GM12892 (cell line): ENCODE data around the gene ARSJ.
A peak's percentile ranks its signal among the peaks of the same experiment; 100 is the strongest.
"Not testable (repeated sequence)": the region's sequence is repeated elsewhere in the genome, so short reads cannot be mapped to it uniquely, and the experiment has no call there.

ENCODE experiments used
- DNase-seq: peaks from one replicate; pipeline ENCODE4 v3.0.0; 2011; ENCODE audit not compliant: insufficient read length
- FAIRE-seq: peaks from 2 replicates; lab custom pipeline; 2011; peaks lifted over from hg19 to GRCh38; lab: Jason Lieb, UNC
- POLR2A ChIP-seq: IDR thresholded peaks from 2 replicates; pipeline ENCODE4 v1.6.1; 2011; ENCODE audit warnings: low read depth, low read length, control low read depth
- POLR2AphosphoS5 ChIP-seq: IDR thresholded peaks from 2 replicates; pipeline ENCODE4 v1.6.1; 2011; ENCODE audit warnings: low read depth, low read length, control low read depth
- TAF1 ChIP-seq: IDR thresholded peaks from 2 replicates; pipeline ENCODE4 v1.6.1; 2011; ENCODE audit warnings: low read depth, mild to moderate bottlenecking, control low read depth, low read length, borderline replicate concordance

The ARSJ gene

GRCh38 chr4:113951263-113951662, 28.2 kb downstream of the ARSJ start:
- FAIRE-seq: peak; percentile 17
- no peak for DNase-seq
- TF ChIP-seq POLR2A (no peak), POLR2AphosphoS5 (no peak), TAF1 (no peak)

- FAIRE-seq (no peak), DNase-seq (no peak)
Measured at GRCh38 chr4:113950207-113950606, 29.2 kb downstream of the ARSJ start.

GRCh38 chr4:113947484-113947883, 32.0 kb downstream of the ARSJ start:
- DNase-seq: no peak
- FAIRE-seq: no peak
- TF ChIP-seq TAF1 (no peak), POLR2A (no peak), POLR2AphosphoS5 (no peak)

More at GRCh38 chr4:113950207-113950606, 29.2 kb downstream of the ARSJ start:
- no peak for TF ChIP-seq POLR2A
- TF ChIP-seq TAF1: no peak
- TF ChIP-seq POLR2AphosphoS5: no peak

- no peak for TF ChIP-seq TAF1
- TF ChIP-seq POLR2A: no peak
- TF ChIP-seq POLR2AphosphoS5: no peak
- FAIRE-seq (no peak), DNase-seq (no peak)
Measured at GRCh38 chr4:113945906-113946305, 33.5 kb downstream of the ARSJ start.

GRCh38 chr4:113943863-113944262, 35.6 kb downstream of the ARSJ start:
- TF ChIP-seq POLR2A: no peak
- no peak for TF ChIP-seq POLR2AphosphoS5
- FAIRE-seq (no peak), DNase-seq (no peak)

GRCh38 chr4:113943085-113943484, 36.4 kb downstream of the ARSJ start:
- TF ChIP-seq TAF1: no peak
- TF ChIP-seq POLR2AphosphoS5: no peak
- no peak for TF ChIP-seq POLR2A
- FAIRE-seq: no peak
- no peak for DNase-seq

GRCh38 chr4:113941836-113942235, 37.6 kb downstream of the ARSJ start:
- DNase-seq (no peak), FAIRE-seq (no peak)
- TF ChIP-seq TAF1 (no peak), POLR2AphosphoS5 (no peak), POLR2A (no peak)

GRCh38 chr4:113940103-113940502, 39.3 kb downstream of the ARSJ start:
- not testable (repeated sequence) for DNase-seq, FAIRE-seq

GRCh38 chr4:113935190-113935589, 44.3 kb downstream of the ARSJ start:
- no peak for DNase-seq
- no peak for FAIRE-seq
- no peak for TF ChIP-seq POLR2AphosphoS5
- TF ChIP-seq POLR2A: no peak
- no peak for TF ChIP-seq TAF1

- FAIRE-seq, DNase-seq: not testable (repeated sequence)
Measured at GRCh38 chr4:113924706-113925105, 54.7 kb downstream of the ARSJ start.

GRCh38 chr4:113921089-113921794, 58.2 kb downstream of the ARSJ start:
- no peak for DNase-seq
- FAIRE-seq: no peak
- TF ChIP-seq POLR2A (no peak), POLR2AphosphoS5 (no peak), TAF1 (no peak)

GRCh38 chr4:113919611-113920010, 59.8 kb downstream of the ARSJ start:
- DNase-seq (no peak), FAIRE-seq (no peak)

More at GRCh38 chr4:113919611-113920010, 59.8 kb downstream of the ARSJ start:
- TF ChIP-seq POLR2AphosphoS5 (no peak), POLR2A (no peak), TAF1 (no peak)
